Kidney (tissue), 14 donors: ENCODE data around the gene PANK4. TPM values are rescaled to one million over a fixed set of nuclear protein-coding genes. Genes with fewer than 3 reads are reported as not detected.

ENCODE experiments used
- DNase-seq, 5 donors: peaks; one replicate each; pipeline ENCODE4 v3.0.0-alpha.2; 2013 to 2020
- FAIRE-seq: peaks from 2 replicates; lab custom pipeline; 2012; peaks lifted over from hg19 to GRCh38; lab: Jason Lieb, UNC
- H3K27ac ChIP-seq, 2 donors: one replicate each; pipeline ENCODE4 v1.7.0; 2013; ENCODE audit warnings: low read depth in 2 of 2, low read length in 2 of 2, inconsistent platforms in 1 of 2
- H3K27me3 ChIP-seq: one replicate; pipeline ENCODE4 v1.7.1; 2013; ENCODE audit warnings: low read length, inconsistent platforms; ENCODE audit not compliant: control insufficient read depth, insufficient read depth
- H3K36me3 ChIP-seq, 3 donors: one replicate each; pipeline versions ENCODE4 v1.7.0 to v1.7.1; 2013; ENCODE audit warnings: low read length in 3 of 3, control low read depth in 1 of 3, inconsistent platforms in 1 of 3; ENCODE audit not compliant: insufficient read depth in 3 of 3, control insufficient read depth in 2 of 3
- H3K4me1 ChIP-seq, 3 donors: one replicate each; pipeline versions ENCODE4 v1.7.0 to v1.7.1; 2013; ENCODE audit warnings: low read length in 3 of 3, inconsistent platforms in 1 of 3, low read depth in 1 of 3; ENCODE audit not compliant: control insufficient read depth in 2 of 3, insufficient read depth in 2 of 3
- H3K4me3 ChIP-seq, 3 donors: one replicate each; pipeline versions ENCODE4 v1.7.0 to v1.8.1; 2013; ENCODE audit warnings: low read length in 3 of 3, control low read depth in 1 of 3, inconsistent platforms in 1 of 3
- H3K9ac ChIP-seq, 3 donors: one replicate each; pipeline versions ENCODE4 v1.7.0 to v1.7.1; 2013; ENCODE audit warnings: low read length in 3 of 3, control low read depth in 1 of 3, inconsistent platforms in 1 of 3
- H3K9me3 ChIP-seq, 3 donors: one replicate each; pipeline versions ENCODE4 v1.7.0 to v1.7.1; 2013; ENCODE audit warnings: low read length in 3 of 3, control low read depth in 1 of 3, inconsistent platforms in 1 of 3; ENCODE audit not compliant: control insufficient read depth in 2 of 3, insufficient read depth in 1 of 3
- intact Hi-C: fragments of 100-400 bp; cut with DNase I; formaldehyde crosslinking; loops from one replicate; pipeline ENCODE4 v1.11.1; 2022
- polyA plus RNA-seq: library from polyadenylated mRNA; stranded (reverse); fragments of 350-450 nt; fragmentation: Illumina TruSeq; extraction: RNeasy Lipid Tissue Mini Kit (QIAGEN cat#74804); gene quantifications from one replicate; pipeline ENCODE4 v1.2.3, GENCODE V29; 2014; ENCODE audit warnings: low read depth, low replicate concordance; ENCODE audit not compliant: insufficient read depth
- total RNA-seq: library from RNA; stranded (reverse); fragmentation: NEBNext Ultra II Directional; extraction: Animal tissue kit (Norgen Biotek cat#: 25700); gene quantifications from one replicate; pipeline ENCODE4 v1.2.1, GENCODE V29; 2021
- TF ChIP-seq, protein P1 (sequence below): IDR thresholded peaks from 3 replicates; pipeline ENCODE4 v1.5.1; 2012; ENCODE audit warnings: mild to moderate bottlenecking, moderate library complexity, borderline replicate concordance; ENCODE audit not compliant: insufficient read depth; ENCODE audit errors: extremely low read depth
- donor health status: control.
- donor health status: control.
- donor health status: control.
- donor health status: control.
- donor health status: control.
- donor health status: DM: yes; HTN: yes; CAD: no.
- donor health status: Normal renal cell carcinoma (clear cell type).

The PANK4 gene
- total and polyA plus RNA-seq, 2 donors from 2014 or later = 13.3 to 33.7 TPM

DNA sequence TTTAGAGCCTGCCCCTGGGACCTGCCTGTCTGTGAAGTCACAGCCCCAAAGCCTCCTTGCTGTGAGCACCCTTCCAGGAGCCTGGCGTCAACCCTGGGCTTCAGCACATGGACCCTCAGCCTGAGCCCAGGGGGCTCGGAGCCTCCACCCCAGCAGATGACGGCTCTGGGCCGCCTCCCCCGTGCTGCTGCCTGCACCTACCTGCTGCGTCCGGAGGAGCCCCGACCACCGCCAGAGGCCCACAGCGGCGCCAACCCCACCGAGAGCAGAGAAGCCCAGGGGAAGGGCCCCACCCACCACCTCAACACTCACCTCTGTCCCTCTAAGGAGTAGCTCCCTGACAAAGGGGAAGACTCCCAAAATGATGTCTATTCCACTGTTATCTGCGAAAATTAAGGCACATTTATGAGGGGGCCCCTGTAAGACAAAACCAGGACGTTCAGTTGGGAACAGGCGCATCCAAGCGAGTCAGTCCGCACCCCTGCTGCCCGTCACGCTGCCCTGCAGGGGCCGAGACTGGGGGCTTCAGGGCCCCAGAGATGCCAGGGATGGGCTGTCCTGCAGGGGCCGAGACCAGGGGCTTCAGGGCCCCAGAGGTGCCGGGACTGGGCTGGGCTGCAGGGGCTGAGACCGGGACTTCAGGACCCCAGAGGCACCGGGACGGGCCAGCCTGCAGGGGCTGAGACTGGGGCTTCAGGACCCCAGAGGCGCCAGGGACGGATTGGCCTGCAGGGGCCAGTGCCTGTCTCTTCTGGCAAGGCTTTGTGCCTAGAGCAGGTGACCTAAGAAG, 15.8 kb downstream of the PANK4 start:
- Histone ChIP-seq H3K27ac (no peak overlapping the region), H3K4me1 (no peaks in the 10 kb centered on the region), H3K9me3 (no peaks in the 10 kb centered on the region), H3K36me3 (peaks cover 0 to 28% (median 24%) of the 10 kb centered on the region in 3 donors), H3K27me3 (peaks cover under 1% of the 10 kb centered on the region), H3K9ac (no peak overlapping the region), H3K4me3 (no peak overlapping the region)
- intact Hi-C loops = no loop called here
- TF ChIP-seq, protein P1, sequence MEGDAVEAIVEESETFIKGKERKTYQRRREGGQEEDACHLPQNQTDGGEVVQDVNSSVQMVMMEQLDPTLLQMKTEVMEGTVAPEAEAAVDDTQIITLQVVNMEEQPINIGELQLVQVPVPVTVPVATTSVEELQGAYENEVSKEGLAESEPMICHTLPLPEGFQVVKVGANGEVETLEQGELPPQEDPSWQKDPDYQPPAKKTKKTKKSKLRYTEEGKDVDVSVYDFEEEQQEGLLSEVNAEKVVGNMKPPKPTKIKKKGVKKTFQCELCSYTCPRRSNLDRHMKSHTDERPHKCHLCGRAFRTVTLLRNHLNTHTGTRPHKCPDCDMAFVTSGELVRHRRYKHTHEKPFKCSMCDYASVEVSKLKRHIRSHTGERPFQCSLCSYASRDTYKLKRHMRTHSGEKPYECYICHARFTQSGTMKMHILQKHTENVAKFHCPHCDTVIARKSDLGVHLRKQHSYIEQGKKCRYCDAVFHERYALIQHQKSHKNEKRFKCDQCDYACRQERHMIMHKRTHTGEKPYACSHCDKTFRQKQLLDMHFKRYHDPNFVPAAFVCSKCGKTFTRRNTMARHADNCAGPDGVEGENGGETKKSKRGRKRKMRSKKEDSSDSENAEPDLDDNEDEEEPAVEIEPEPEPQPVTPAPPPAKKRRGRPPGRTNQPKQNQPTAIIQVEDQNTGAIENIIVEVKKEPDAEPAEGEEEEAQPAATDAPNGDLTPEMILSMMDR = no peak
- FAIRE-seq = no peak
- no peak for DNase-seq

DNA sequence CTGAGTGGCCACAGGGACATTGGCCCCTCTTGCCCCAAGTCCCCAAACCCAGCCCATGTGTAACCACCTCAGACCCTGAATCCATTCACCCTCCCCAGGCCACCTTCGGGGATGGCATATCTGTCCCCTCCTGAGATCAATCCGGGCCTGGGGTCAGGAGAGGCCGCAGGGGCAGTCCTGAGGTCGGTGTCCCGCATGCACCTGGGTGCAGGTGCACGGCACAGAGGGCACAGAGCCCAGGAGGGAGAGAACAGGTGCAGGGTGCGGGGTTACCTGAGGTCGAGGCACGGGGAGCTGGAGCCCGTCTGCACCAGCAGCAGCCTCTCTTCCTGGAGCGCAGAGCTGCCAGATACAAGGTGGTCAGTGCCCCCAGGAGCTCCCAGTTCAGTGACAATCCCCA, 16.8 kb downstream of the PANK4 start:
- Histone ChIP-seq H3K27me3 (peaks cover 2% of the 10 kb centered on the region), H3K4me3 (no peak overlapping the region), H3K27ac (no peak overlapping the region), H3K9me3 (no peaks in the 10 kb centered on the region), H3K36me3 (peaks cover 0 to 22% (median 18%) of the 10 kb centered on the region in 3 donors), H3K4me1 (no peaks in the 10 kb centered on the region), H3K9ac (no peak overlapping the region)
- no peak for DNase-seq
- no peak for FAIRE-seq
- TF ChIP-seq, protein P1 = no peak
- intact Hi-C loops = no loop called here

GRCh38 chr1:2508751-2509150, 17.6 kb downstream of the PANK4 start:
- Histone ChIP-seq H3K4me3 (no peak overlapping the region), H3K9ac (no peak overlapping the region), H3K36me3 (peaks cover 0 to 22% (median 13%) of the 10 kb centered on the region in 3 donors), H3K4me1 (no peaks in the 10 kb centered on the region), H3K9me3 (no peaks in the 10 kb centered on the region), H3K27me3 (peaks cover 4% of the 10 kb centered on the region), H3K27ac (no peak overlapping the region)
- TF ChIP-seq, protein P1 = no peak
- DNase-seq (no peak), FAIRE-seq (no peak)
- intact Hi-C loops = no loop called here
